ENCODE results near the gene ADAMTS15. TPM values are rescaled to one million over a fixed set of nuclear protein-coding genes. Genes with fewer than 3 reads are reported as not detected.

The ADAMTS15 gene
- total and polyA plus RNA-seq, 10 donors, result 0.41 to 6.9 (median 2.2) TPM

DNA sequence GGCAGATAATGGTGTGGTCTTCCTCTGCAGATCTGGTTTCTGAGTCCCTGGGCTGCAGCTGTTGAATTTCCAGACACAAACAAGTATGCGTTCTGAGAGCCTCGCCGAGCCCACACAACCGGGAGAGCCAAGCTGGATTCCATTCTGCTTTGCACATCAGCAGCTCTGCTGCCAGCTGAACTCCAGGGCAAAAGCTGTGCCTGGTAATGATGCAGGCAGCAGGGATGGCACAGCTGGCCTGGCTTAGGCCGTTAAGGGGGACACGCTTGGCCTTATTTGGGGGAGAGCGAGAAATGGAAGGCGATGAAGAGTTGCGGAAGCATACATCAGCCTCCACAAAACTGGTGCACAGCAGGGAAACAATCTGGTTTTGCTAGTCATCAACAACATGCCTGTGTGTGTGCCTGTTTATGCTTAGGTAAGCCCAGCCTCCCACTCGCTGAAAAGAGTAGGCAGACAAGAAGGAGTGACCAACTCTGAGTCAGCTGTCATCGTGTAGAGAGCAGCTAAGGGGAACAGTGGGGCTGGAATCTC lies 45.1 kb upstream of the ADAMTS15 start:
- Histone ChIP-seq H3K4me3 (no peak overlapping the region), H3K27me3 (replicated peaks in 1 of 7) (peaks cover 0 to 40% (median 0%) of the 10 kb centered on the region in 7 donors), H3K9me3 (no peaks in the 10 kb centered on the region), H3K27ac (peak overlapping the region in 1 of 8 donors; percentile 7), H3K36me3 (no peaks in the 10 kb centered on the region), H3K4me1 (peaks cover 0 to 17% (median 12%) of the 10 kb centered on the region in 6 donors)
- TF ChIP-seq, protein P1, sequence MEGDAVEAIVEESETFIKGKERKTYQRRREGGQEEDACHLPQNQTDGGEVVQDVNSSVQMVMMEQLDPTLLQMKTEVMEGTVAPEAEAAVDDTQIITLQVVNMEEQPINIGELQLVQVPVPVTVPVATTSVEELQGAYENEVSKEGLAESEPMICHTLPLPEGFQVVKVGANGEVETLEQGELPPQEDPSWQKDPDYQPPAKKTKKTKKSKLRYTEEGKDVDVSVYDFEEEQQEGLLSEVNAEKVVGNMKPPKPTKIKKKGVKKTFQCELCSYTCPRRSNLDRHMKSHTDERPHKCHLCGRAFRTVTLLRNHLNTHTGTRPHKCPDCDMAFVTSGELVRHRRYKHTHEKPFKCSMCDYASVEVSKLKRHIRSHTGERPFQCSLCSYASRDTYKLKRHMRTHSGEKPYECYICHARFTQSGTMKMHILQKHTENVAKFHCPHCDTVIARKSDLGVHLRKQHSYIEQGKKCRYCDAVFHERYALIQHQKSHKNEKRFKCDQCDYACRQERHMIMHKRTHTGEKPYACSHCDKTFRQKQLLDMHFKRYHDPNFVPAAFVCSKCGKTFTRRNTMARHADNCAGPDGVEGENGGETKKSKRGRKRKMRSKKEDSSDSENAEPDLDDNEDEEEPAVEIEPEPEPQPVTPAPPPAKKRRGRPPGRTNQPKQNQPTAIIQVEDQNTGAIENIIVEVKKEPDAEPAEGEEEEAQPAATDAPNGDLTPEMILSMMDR (IDR thresholded peaks at IDR 0.05 in 8 of 11, conservative IDR thresholded peaks at IDR 0.05 in 3 of 11), result no peak
- TF ChIP-seq POLR2AphosphoS5 (IDR thresholded peaks at IDR 0.05), result peak; percentile 20 to 36 (median 33)
- no peak for DNase-seq
- 74 to 80% (median 77%) methylated on average over 11 of the region's 11 CpGs for WGBS, 5 donors
- intact Hi-C loops (cut with DNase I; ENCODE audit: low total_unique reads), result no loop called here

DNA sequence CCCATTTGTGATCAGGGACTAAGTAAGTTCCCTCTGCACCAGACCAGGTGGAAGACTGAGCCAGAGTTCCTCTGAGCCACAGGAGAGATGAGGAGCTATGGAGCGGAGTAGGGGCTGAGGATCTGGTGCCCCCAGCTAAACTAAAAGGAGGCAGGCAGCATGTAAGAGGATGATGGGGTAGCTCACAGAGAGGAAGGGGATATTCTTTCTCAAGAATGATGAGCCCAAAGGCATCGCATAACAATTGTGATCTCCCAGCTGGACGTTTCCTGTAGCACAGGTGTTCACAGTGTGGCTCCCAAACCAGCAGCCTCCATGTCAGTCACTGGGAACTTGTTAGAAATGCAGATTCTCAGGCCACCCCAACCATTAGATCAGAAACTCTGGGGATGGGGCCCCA lies 44.5 kb upstream of the ADAMTS15 start:
- DNase-seq, result no peak
- H3K4me3 ChIP-seq, result no peak overlapping the region
- H3K27me3 ChIP-seq (replicated peaks in 1 of 7), result peaks cover 0 to 40% (median 0%) of the 10 kb centered on the region in 7 donors
- H3K36me3 ChIP-seq, result no peaks in the 10 kb centered on the region
- no peak for TF ChIP-seq POLR2AphosphoS5 (IDR thresholded peaks at IDR 0.05)
- TF ChIP-seq POLR2A (IDR thresholded peaks at IDR 0.05), result no peak
- TF ChIP-seq, protein P1 (IDR thresholded peaks at IDR 0.05 in 8 of 11, conservative IDR thresholded peaks at IDR 0.05 in 3 of 11), result no peak
- H3K9me3 ChIP-seq, result no peaks in the 10 kb centered on the region
- intact Hi-C loops (cut with DNase I; ENCODE audit: low total_unique reads), result no loop called here
- no peak overlapping the region for H3K27ac ChIP-seq
- WGBS, 5 donors, result 74 to 93% (median 90%) methylated on average over 3 of the region's 3 CpGs
- peaks cover 0 to 23% (median 14%) of the 10 kb centered on the region in 6 donors for H3K4me1 ChIP-seq

DNA sequence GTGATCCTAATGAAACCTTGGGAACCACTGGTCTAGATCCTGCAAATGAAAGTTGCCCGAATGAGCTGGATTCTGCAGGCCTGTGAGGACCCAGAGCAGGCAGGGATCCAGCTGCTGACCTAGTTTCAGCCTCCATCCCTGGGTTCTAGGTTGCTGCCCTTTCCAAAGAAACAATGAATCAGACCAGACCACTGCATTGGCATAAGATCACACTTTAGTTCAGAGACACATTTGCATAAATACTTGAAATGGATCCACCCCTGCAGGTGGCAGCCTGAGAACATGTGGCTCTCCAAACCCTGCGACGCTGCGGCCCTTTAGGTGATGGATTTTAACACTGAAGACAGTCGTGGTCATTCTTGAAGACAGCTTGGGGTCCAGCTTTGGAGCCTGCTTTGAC lies 43.7 kb upstream of the ADAMTS15 start:
- H3K4me1 ChIP-seq, result peaks cover 0 to 23% (median 14%) of the 10 kb centered on the region in 6 donors
- TF ChIP-seq, protein P1 (IDR thresholded peaks at IDR 0.05 in 8 of 11, conservative IDR thresholded peaks at IDR 0.05 in 3 of 11), result no peak
- no peak for TF ChIP-seq POLR2AphosphoS5 (IDR thresholded peaks at IDR 0.05)
- TF ChIP-seq POLR2A (IDR thresholded peaks at IDR 0.05), result no peak
- H3K4me3 ChIP-seq, result no peak overlapping the region
- no peaks in the 10 kb centered on the region for H3K36me3 ChIP-seq
- H3K27me3 ChIP-seq (replicated peaks in 1 of 7), result peaks cover 0 to 34% (median 0%) of the 10 kb centered on the region in 7 donors
- no peak overlapping the region for H3K27ac ChIP-seq
- WGBS, 5 donors, result 84 to 95% (median 90%) methylated on average over 5 of the region's 5 CpGs
- H3K9me3 ChIP-seq, result no peaks in the 10 kb centered on the region
- intact Hi-C loops (cut with DNase I; ENCODE audit: low total_unique reads), result no loop called here
- no peak for DNase-seq

DNA sequence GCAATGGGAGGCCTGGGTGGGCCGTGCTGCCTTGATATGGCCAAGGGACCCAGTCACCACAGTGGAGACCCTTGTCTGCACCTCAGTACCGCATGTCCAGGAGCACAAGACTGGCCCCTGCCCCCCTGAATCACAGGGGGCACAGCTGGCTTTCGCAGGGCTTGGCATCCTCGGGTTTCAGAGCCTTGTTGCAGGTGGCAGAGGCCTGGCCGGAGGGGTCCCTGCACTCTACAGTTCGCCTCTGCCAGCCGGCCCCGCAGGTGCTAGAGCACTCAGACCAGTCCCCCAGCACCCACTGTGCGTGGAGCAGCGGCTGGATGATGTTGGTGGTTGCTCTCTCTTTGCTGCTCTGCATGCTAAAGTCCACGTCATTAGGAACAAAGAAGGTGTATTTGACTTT lies 43.0 kb upstream of the ADAMTS15 start:
- Histone ChIP-seq H3K27me3 (replicated peaks in 1 of 7) (peaks cover 0 to 27% (median 0%) of the 10 kb centered on the region in 7 donors), H3K36me3 (no peaks in the 10 kb centered on the region), H3K4me3 (no peak overlapping the region), H3K27ac (no peak overlapping the region), H3K4me1 (peaks cover 0 to 22% (median 14%) of the 10 kb centered on the region in 6 donors), H3K9me3 (no peaks in the 10 kb centered on the region)
- TF ChIP-seq, protein P1 (IDR thresholded peaks at IDR 0.05 in 8 of 11, conservative IDR thresholded peaks at IDR 0.05 in 3 of 11), result no peak
- TF ChIP-seq POLR2A (IDR thresholded peaks at IDR 0.05), result no peak
- no peak for TF ChIP-seq POLR2AphosphoS5 (IDR thresholded peaks at IDR 0.05)
- 86 to 95% (median 88%) methylated on average over 7 to 11 of the region's 11 CpGs for WGBS, 5 donors
- intact Hi-C loops (cut with DNase I; ENCODE audit: low total_unique reads), result no loop called here
- DNase-seq, result no peak
